HG03175 (cell line): Measurements from ENCODE around the gene PLEKHH1.

Experiments used
- ATAC-seq: cut with Tn5 transposase; IDR thresholded peaks from one replicate; pipeline ENCODE4 v1.9.1; 2021; ENCODE audit warnings: mild to moderate bottlenecking, moderate library complexity; ENCODE audit not compliant: unreplicated experiment

Gene PLEKHH1

GRCh38 chr14:67562025-67562775 lies 29.1 kb downstream of the PLEKHH1 start:
- ATAC-seq, result no peak

- no peak for ATAC-seq
These were observed 29.7 kb downstream of the PLEKHH1 start for GRCh38 chr14:67562776-67563150.

GRCh38 chr14:67564236-67564635 lies 31.1 kb downstream of the PLEKHH1 start:
- no peak for ATAC-seq

GRCh38 chr14:67566908-67567307 lies 33.8 kb downstream of the PLEKHH1 start:
- ATAC-seq, result no peak

DNA sequence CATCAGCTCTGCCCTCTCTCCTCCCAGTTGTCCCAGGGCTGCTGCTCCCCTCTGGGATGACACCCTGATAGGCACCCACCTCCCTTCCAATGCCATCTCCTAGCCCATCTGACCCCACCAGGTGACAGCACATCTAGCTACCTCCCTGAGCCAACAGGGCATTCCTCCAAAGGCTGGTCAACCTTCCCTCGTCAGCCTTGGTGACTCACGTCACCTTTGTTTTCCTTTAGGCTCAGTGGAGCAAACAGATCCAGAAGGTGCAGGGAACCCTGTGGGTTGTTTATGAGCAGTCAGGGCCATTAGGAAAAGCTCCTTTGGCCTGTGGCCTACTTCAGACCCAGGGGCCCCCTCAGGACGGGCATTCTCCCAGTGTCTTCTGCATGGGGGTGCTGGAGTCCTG lies 34.6 kb downstream of the PLEKHH1 start:
- ATAC-seq, result no peak

DNA sequence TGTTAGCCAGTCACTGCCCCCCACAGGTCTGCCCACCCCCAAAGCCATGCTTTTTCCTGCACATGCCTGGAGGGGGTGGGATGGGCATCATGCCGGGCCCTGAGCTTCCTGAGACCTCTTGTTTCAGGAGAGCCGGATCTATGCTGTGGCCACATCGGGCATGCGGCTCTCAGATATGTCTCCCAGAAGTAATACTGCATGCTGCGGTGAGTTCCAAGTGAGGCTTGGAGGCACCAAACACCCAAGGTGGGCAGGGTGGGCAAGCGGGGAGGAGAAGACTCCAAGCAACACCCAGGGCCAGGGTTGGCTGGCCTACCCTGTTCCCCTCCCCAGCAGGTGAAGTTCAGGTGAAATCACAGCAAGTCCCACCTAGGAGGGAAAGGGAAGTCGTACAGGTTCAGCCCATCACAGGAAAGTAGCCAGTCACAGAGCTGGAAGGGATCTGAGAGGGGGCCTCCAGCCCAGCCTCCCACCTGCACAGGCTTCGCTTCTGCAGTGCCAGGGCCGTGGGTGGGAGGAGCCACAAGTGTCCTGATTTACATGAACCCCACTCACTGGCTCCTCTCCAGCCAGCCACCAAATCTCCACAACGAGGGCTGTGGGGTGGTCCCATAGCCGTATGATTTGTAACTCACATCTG lies 36.0 kb downstream of the PLEKHH1 start:
- ATAC-seq, result no peak

DNA sequence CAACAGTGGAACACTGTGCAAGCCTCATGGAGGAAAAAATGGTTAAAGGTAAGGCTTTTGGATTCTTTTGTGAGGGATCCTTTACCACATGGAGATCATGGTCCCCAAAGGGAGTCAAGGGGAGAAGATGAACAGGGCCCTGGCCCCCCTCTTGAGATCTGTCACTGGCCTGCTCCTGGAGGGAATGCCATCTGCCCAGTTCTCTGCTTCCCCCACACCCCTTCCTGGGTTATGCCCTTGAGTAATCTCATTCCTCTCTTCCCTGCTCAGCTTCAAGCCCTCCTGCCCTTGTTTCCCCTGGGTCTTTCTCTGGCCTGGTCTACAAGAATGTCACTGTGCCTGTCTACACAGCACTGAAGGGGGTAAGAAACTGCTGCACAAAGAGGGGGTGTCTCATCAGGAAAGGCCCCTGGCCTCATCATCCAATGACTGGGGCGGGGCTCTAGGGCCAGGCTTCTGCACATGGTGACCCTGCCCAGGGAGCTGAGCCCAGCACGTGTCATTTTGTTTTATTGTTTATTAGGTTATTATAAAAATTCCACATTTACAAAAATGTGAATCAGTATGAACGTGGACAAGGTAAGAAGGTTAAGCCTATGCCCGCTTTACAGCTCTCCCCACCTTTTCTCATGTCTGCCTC lies 36.7 kb downstream of the PLEKHH1 start:
- ATAC-seq, result no peak

GRCh38 chr14:67570453-67570852 lies 37.4 kb downstream of the PLEKHH1 start:
- no peak for ATAC-seq

DNA sequence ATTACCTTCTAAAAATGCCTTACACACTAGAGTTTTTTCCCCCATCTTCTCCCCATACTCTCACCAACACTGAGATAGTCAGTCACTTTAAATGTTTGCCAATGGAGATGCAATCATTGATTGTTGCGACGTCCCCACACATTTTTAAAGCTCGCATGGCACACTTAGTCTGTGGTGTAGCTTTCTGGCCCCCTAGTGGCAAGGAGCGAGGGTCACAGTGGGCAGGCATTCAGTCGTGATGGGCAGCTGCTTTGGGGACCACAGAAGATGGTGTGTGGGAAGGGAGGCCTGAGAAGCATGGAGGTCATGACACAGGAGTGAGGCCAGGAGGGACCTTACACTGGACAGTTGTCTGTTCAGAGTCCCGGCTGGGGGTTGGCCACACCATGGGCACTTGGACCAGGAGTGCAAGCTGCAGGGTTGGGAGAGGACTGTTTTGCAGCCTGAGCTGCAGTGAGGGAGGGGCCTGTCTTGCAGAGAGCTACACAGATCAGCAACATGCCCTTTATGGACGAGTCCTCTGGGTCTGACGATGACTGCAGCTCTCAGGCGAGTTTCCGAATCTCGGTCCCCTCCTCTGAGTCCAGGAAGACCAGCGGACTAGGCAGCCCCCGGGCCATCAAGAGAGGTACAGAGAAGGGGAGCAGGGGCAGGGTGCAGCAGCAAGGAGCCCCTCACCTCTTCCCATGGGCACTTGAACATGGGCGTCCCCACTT lies 38.3 kb downstream of the PLEKHH1 start:
- ATAC-seq, result peak; percentile 81

GRCh38 chr14:67571991-67572323 lies 38.9 kb downstream of the PLEKHH1 start:
- no peak for ATAC-seq

GRCh38 chr14:67572608-67573007 lies 39.5 kb downstream of the PLEKHH1 start:
- ATAC-seq, result no peak

DNA sequence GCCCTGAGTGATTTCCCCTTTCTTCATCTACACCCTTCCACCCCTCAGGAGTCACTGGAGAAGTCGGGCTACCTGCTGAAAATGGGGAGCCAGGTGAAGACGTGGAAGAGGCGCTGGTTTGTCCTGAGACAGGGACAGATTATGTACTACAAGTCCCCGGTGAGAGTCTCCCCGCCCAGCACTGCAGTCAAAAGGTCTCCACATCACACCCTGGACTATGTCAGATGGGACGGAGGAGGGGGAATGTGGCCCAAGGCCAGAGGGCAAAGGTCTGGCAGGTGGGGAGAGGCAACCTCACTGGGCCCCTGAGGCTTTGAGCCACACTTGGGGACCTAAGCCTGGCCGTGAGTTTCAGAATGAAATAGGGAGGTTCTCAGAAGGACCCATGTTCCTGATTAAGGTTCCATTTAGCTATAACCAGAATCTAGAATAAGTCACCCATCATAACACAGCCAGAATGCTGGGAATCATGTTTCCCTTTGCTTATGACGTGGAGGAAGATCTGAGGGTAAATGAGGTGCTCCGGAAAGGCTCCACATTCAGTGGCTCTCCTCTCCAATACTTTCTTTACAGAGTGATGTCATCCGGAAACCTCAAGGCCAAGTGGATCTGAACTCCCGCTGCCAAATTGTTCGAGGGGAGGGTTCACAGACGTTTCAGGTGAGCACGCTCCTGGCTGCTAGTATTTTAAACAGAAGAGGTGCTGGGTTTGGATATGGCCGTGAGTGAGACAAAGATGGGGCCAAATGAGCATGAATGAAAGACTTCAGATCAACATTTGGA lies 40.3 kb downstream of the PLEKHH1 start:
- ATAC-seq, result no peak

DNA sequence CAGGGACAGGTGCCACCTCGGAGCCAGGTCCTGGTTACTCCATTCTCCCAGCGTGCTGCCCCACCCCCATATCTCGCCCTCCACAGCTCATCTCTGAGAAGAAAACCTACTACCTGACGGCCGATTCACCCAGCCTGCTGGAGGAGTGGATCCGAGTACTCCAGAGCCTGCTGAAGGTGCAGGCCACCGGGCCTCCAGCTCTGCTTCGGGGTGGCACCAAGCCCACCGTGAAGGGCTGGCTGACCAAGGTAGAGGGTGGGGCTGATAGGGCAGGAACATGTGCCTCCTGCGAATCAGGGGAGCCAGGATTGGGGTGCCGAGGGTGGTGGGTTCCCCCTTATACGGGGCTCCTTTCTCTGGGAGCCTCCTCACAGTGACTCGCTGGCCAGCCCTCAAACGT lies 41.1 kb downstream of the PLEKHH1 start:
- ATAC-seq, result no peak

GRCh38 chr14:67574806-67575205 lies 41.7 kb downstream of the PLEKHH1 start:
- ATAC-seq, result no peak

DNA sequence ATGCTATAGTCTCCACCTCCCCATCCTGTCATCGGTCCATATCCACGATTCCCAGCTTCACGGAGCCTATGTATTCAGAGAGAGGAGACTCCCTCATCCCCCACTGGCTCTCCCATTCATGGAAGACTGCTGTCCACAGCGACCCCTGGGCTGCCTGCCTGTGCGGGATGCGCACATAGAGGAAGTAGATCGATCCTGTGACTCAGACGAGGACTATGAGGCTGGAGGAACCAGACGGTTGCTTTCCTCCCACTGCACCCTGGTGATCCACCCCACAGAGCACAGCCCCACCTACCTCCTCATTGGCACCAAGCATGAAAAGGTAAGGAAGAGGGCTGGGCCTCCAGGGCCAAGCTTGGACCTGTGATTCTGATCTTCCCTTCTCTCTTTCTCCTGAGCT lies 42.6 kb downstream of the PLEKHH1 start:
- ATAC-seq, result no peak

- ATAC-seq, result no peak
These were observed 43.3 kb downstream of the PLEKHH1 start for GRCh38 chr14:67576216-67576955.

DNA sequence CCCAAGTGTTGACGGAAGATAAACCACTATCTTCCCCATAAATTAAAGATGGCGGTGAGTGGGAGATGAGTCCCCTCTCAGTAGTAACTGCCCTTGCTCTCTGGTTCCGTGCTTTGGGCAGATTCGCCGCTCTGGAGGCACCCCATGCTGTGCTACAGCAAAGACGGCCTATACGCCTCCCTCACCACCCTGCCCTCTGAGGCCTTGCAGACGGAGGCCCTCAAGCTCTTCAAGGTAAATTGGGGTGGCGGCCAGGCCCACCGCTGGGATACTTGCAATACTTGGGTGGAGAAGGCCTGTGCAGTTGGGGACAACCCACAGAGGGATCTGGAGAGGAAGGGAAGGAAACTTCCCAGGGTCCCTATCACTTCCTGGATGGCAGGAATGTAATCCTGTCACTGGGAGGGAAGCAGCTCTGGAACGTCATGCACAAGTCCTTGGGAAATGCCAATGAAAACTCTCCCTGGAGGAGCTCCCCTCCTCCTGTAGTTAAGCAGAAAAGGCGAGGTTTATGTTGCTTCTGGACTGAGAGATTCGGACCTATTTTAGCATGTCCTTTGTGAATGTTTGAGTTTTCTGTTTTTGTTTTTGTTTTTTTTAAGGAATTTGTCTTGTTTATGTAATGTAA lies 44.2 kb downstream of the PLEKHH1 start:
- no peak for ATAC-seq

GRCh38 chr14:67577909-67578749 lies 45.0 kb downstream of the PLEKHH1 start:
- ATAC-seq, result no peak

DNA sequence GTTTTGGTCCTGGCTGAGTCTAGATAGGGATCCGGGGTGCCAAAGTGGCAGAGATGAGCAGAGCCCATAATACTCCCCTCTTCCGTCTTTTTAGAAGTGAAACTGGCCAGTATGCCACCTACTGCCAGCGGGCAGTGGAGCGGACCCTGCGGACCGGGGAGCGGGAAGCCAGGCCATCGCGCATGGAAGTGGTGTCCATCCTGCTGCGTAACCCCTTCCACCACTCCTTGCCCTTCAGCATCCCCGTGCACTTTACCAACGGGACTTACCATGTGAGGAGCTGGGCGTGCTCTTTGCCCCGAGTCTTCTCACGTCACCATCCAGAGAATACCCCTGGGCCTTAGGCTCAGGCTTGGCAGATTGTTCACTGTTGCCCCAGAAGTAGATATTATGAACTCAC lies 46.0 kb downstream of the PLEKHH1 start:
- ATAC-seq, result no peak
